ENCODE data around the gene CHRNA3.

The CHRNA3 gene

DNA sequence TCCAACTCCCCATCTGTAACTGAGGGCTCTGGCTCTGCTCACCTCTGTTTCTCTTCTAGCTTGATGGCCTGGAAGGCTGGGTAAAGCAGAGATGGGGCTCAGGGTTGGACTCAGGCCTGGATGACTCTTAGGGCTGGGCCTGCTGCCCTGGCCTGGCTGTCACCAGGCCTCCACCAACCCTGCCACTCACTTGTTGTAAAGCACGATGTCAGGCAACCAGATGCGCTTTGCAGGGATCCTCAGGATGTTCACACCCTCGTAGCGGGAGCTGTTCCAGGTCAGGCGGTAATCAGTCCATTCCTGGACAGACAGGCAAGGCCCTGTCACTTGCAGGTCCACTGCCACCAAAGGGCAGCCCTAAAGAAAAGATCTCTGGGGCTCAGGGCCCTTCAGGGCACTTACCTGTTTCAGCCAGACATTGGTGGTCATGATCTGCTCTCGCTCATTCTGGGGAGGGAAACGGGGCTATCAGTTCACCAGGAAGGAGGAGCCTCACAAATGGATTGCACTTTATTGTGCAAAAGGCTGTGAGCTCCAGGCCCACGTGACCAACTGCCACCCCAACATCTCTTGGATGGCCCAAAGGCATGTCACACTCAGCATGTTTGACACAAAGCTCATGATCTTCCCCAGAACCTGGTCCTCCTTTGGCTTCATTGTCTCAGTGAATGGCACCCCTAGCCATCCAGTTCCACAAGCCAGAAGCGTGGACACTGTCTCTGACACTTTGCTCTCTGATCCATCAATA, 10.3 kb upstream of the CHRNA3 start:
- POLR2A ChIA-PET = no interaction called here
- CTCF ChIA-PET = interaction anchor here (2.4 kb wide), 1 partner anchor 78 kb away, joined by 7 read pairs; no protein-coding TSS in a partner anchor
- TF ChIP-seq, protein P1, sequence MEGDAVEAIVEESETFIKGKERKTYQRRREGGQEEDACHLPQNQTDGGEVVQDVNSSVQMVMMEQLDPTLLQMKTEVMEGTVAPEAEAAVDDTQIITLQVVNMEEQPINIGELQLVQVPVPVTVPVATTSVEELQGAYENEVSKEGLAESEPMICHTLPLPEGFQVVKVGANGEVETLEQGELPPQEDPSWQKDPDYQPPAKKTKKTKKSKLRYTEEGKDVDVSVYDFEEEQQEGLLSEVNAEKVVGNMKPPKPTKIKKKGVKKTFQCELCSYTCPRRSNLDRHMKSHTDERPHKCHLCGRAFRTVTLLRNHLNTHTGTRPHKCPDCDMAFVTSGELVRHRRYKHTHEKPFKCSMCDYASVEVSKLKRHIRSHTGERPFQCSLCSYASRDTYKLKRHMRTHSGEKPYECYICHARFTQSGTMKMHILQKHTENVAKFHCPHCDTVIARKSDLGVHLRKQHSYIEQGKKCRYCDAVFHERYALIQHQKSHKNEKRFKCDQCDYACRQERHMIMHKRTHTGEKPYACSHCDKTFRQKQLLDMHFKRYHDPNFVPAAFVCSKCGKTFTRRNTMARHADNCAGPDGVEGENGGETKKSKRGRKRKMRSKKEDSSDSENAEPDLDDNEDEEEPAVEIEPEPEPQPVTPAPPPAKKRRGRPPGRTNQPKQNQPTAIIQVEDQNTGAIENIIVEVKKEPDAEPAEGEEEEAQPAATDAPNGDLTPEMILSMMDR (IDR thresholded peaks at IDR 0.05; ENCODE audit: control extremely low read depth, extremely low read depth, low read depth, missing control alignments) = no peak
- no peak for DNase-seq (ENCODE audit: extremely low spot score)

DNA sequence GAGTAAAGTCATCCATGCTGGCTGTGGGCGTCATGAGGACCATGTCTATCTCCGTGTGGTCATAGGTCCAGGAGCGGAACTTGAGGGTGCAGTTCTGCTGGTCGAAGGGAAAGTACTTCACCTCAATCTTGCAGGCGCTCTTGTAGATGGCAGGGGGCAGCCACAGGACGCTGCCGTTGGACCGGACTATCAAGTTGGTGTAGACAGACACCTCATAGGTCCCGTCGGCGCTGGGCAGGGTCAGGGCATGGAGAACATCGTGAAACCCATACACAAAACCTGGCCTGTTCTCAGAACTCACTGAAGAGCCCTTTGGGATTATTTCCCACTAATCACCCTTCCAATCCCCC, 8.9 kb upstream of the CHRNA3 start:
- DNase-seq (ENCODE audit: extremely low spot score) = no peak
- CTCF ChIA-PET = interaction anchor here (1.5 to 2.4 kb wide), 2 partner anchors 80 to 126 kb away, joined by 3 to 7 read pairs; no protein-coding TSS in a partner anchor
- TF ChIP-seq, protein P1 (IDR thresholded peaks at IDR 0.05; ENCODE audit: control extremely low read depth, extremely low read depth, low read depth, missing control alignments) = no peak
- POLR2A ChIA-PET = no interaction called here

DNA sequence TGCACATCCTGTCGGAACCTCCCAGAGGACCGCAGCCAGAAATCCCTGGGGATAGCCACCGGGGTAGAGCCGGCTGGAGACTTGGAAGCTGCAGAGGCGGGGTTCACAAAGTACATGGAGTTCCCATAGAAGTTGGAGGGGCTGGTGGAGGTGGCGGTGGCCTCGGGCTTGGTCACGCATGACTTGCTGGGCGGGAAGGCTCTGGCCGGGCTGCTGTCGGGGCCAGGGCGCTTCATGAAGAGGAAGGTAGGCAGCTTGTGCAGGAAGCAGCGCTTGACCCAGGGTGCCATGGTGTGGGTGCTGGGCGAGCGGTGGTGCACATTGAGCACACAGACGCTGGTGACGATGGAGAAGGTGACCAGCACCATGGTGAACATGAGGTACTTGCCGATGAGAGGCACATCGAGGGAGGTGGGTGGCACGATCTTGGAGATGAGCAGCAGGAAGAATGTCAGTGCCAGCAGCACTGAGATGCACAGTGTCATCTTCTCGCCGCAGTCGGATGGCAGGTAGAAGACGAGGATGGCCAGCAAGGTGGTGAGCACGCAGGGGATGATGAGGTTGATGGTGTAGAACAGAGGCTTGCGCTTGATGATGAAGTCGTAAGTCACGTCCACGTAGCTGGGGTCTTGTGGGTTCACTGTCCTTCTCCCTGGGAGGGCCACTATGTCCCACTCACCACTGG, 8.4 kb upstream of the CHRNA3 start:
- ChIA-PET POLR2A (no interaction called here), CTCF (interaction anchor here (0.7 to 1.5 kb wide), 2 partner anchors 10 to 126 kb away, joined by 3 read pairs; no protein-coding TSS in a partner anchor)
- DNase-seq (ENCODE audit: extremely low spot score) = no peak
- TF ChIP-seq, protein P1 (IDR thresholded peaks at IDR 0.05; ENCODE audit: control extremely low read depth, extremely low read depth, low read depth, missing control alignments) = no peak

DNA sequence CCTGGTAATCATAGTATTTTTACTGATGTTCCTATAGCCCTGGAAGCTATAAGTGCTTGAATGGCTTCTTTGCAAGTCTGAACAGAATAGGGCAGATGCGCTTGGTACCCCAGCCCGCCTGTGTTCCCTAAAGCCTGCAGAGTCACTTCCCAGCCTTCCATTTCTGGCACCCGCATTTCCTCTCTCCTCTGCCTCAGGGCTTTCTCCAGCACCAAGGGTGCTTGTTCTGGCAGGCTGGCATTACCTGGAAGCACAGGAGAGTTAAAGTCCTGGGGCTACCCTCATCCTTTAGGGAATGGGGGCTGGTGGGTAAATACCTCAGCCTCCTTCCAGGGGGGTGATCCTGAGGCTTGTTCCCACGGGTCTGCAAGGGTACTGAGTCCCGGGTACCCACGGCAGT, 7.4 kb upstream of the CHRNA3 start:
- POLR2A ChIA-PET = no interaction called here
- no peak for DNase-seq (ENCODE audit: extremely low spot score)
- CTCF ChIA-PET = interaction anchor here (1.5 kb wide), 1 partner anchor 127 kb away, joined by 3 read pairs; no protein-coding TSS in a partner anchor
- TF ChIP-seq, protein P1 (IDR thresholded peaks at IDR 0.05; ENCODE audit: control extremely low read depth, extremely low read depth, low read depth, missing control alignments) = no peak

DNA sequence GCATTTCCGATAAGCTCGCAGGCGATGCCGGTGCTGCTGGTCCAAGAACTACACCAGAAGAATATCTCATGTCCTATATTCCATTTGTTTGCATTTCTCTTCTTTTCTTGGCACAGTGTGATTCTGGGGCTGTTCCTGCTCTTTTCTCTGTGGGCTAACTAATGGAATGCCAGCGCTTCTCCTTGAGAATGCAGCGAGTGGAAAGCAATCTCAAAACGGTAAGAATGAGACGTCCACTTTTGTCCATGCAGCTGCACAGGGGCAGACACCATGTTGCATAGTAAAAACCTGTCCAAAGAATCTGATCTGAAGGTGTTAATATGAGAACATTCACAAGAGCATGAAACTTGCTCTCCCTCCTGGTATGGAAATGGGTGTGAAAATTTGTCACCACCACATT, 6.6 kb upstream of the CHRNA3 start:
- POLR2A ChIA-PET = no interaction called here
- DNase-seq (ENCODE audit: extremely low spot score) = no peak
- TF ChIP-seq, protein P1 (IDR thresholded peaks at IDR 0.05; ENCODE audit: control extremely low read depth, extremely low read depth, low read depth, missing control alignments) = no peak
- CTCF ChIA-PET = interaction anchor here (0.7 to 1.2 kb wide), 2 partner anchors 81 to 82 kb away, joined by 3 read pairs; no protein-coding TSS in a partner anchor

DNA sequence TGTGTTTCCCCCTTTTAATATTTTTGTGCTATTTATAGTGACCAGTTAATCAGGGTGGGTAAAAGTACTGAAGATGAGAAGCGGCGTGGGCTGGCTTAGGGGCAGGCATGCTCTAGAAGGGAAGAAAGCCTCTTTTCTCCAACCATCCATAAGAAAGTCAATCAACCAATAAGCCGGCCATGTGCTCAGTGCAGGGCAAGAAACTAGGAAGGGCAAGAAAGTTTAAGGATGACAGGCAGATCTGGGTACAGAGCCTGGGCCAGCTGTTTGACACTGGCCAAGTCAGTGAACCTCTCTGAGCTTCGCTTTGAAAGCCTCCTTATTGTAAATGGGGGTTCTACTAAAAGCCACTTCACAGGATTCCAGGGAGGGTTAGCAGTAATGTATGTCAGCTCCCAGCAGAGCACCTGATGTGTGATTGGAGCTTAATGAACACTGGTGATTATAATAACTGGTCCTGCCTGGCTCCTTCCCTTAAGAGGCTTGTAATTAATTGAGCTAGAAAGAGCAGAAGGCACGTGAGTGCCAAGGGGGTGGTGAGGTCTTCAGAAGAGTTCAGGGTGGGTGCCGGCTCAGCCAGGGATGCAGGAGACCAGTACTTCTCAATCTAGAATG, 5.7 kb upstream of the CHRNA3 start:
- TF ChIP-seq, protein P1 (IDR thresholded peaks at IDR 0.05; ENCODE audit: control extremely low read depth, extremely low read depth, low read depth, missing control alignments) = no peak
- no peak for DNase-seq (ENCODE audit: extremely low spot score)
- POLR2A ChIA-PET = no interaction called here
- CTCF ChIA-PET = interaction anchor here (1.1 to 1.2 kb wide), 3 partner anchors 12 to 83 kb away, joined by 3 read pairs; no protein-coding TSS in a partner anchor
